ENCODE results near the gene CDCA5.

CDCA5 gene, protein sequence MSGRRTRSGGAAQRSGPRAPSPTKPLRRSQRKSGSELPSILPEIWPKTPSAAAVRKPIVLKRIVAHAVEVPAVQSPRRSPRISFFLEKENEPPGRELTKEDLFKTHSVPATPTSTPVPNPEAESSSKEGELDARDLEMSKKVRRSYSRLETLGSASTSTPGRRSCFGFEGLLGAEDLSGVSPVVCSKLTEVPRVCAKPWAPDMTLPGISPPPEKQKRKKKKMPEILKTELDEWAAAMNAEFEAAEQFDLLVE

DNA sequence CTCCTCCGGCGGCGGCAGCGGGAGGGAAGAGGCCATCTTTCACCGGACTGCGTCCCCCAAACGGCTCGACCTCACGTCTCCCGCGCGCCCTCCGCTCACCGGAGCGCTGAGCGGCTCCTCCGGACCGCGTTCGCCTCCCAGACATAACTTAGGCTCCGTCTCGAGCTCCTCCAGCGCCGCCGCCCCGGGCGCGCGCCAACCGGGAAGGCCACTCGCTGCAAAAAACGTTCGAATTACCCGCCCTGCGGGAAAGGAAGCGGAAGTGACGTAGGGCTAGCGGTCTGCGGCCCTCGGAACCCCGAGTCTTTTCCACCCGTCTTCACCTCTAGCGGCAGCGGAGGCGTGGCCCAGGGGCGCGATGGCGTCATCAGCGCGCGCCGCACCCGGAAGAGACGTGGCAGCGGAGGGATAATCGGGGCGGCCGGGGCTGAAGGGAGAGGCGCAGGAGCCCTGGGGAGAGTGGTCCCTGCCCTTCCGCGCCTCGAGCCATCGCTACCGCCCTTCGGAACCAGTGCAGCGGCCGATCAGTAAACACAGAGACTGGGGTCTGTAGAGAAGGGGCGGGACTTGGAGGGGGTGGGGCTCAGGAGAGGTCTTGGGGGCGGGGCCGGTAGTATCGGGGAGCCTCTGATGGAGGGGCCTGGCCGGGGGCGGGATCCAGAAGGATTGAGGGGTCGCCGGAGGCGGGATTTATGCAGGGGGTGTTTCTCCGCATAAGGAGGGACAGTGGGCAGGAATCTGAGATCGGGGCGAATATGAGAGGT is at the start of gene CDCA5, which contains the start of gene ZFPL1:
Gene CDCA5, minus strand, starts transcription at position 207 of the 764 bp plus-strand sequence. Its CDS starts 62 bp downstream, at position 145.
Gene ZFPL1, plus strand, starts transcription at position 389 of the 764 bp plus-strand sequence. CDS start 477 bp downstream, outside the sequence.
- H3K27ac ChIP-seq, result peak within 1 kb of the TSS; percentile 85
- H3K36me3 ChIP-seq (ENCODE audit: insufficient read depth, low read length), result peaks cover 26% of the 10 kb centered on the region
- TF ChIP-seq EZH2 (IDR thresholded peaks at IDR 0.05) (no peak), FOXP2 (optimal IDR thresholded peaks at IDR 0.05; ENCODE audit: control extremely low read depth, extremely low read length, insufficient read depth) (no peak), POLR2AphosphoS5 (IDR thresholded peaks at IDR 0.05; ENCODE audit: borderline replicate concordance, low read depth, low read length) (peak; percentile 83; the same call in 1 of the 2 replicates)
- peak within 1 kb of the TSS; percentile 89 for H3K9ac ChIP-seq (ENCODE audit: insufficient read length)
- peak; percentile 70 for DNase-seq (ENCODE audit: low read depth, low spot score)
- H3K9me3 ChIP-seq (ENCODE audit: low read depth, low read length), result no peaks in the 10 kb centered on the region
- H3K4me3 ChIP-seq, result peak within 1 kb of the TSS; percentile 84

DNA sequence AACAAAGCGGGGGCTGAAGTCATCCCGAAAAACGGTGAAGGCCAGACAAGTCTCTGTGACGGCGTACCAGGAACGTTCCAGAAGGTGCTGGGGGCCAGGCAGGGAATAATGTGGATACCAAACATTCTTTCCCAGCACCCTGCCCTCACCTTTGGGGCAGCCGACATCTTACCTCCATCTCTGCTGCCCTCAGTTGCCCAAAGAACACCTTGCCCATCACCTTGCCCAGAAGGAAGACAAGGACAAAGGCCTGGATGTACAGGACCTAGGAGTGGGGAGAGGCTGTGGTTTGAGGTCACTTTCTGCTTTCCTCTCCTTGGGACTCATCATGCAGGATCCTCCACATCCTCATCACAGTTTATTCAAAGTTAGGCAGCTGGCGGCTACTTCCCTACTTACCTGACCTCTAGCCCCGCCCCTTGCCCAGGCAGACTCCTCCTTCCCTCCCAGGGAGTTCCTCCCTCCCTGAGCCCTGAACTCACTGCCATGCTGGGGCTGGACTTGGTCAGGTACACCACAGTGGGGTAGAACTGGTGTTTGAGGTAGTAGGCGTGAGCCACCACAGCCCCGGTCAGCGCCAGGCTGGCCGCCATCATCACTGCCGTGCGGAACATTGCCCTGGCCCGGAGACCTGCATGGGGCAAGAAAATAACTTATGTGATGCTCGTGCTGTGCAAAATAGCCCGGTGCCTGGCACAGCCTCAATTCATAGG is 49.3 kb upstream of the CDCA5 start:
- Histone ChIP-seq H3K27ac (no peak overlapping the region), H3K9ac (ENCODE audit: insufficient read length) (peak overlapping the region; percentile 99), H3K36me3 (ENCODE audit: insufficient read depth, low read length) (peaks cover 17% of the 10 kb centered on the region; the same call in 1 of the 2 replicates), H3K9me3 (ENCODE audit: low read depth, low read length) (no peaks in the 10 kb centered on the region), H3K4me3 (peak overlapping the region; percentile 100)
- DNase-seq (ENCODE audit: low read depth, low spot score), result no peak
- no peak for TF ChIP-seq EZH2 (IDR thresholded peaks at IDR 0.05)
- TF ChIP-seq POLR2AphosphoS5 (IDR thresholded peaks at IDR 0.05; ENCODE audit: borderline replicate concordance, low read depth, low read length), result no peak

DNA sequence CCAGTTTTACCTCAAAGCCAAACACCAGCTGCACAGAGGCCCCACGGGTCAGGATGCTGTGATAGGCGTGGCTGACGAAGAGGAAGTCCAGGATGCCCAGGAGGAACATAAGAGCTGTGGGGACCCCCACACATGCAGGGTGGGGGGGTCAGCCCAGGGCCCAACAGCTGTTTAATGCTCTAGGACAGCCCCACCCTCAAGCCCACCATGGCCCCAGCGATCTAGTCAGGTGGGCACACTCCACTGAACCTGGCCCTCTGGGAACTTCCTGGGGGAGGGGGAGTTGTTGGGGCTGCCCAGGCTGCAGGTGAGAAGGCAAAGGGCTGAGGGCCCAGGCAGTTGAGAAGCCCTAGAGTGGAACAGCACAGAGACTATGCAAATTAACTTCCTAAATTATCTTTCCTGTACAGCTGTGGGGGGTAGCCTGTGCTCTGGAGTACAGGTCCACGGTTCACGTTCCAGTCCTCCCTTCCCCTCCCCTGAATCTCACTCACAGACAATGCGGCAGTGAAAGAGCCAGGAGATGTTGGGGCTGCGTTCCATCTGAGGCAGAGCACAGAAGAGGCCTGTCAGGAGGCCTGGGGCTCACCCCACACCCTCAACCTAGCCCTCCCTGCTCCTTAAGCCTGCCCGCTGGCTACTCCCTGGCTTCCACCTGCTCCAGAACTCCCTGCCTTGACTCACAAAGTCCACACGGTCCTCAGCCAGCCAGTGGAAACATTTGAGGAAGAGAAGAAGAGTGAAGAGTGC is 48.6 kb upstream of the CDCA5 start:
- Histone ChIP-seq H3K9ac (ENCODE audit: insufficient read length) (no peak overlapping the region), H3K4me3 (no peak overlapping the region), H3K27ac (no peak overlapping the region), H3K9me3 (ENCODE audit: low read depth, low read length) (no peaks in the 10 kb centered on the region), H3K36me3 (ENCODE audit: insufficient read depth, low read length) (peaks cover 24% of the 10 kb centered on the region; the same call in 1 of the 2 replicates)
- no peak for TF ChIP-seq POLR2AphosphoS5 (IDR thresholded peaks at IDR 0.05; ENCODE audit: borderline replicate concordance, low read depth, low read length)
- TF ChIP-seq EZH2 (IDR thresholded peaks at IDR 0.05), result no peak
- no peak for TF ChIP-seq FOXP2 (optimal IDR thresholded peaks at IDR 0.05; ENCODE audit: control extremely low read depth, extremely low read length, insufficient read depth)
- no peak for DNase-seq (ENCODE audit: low read depth, low spot score)

DNA sequence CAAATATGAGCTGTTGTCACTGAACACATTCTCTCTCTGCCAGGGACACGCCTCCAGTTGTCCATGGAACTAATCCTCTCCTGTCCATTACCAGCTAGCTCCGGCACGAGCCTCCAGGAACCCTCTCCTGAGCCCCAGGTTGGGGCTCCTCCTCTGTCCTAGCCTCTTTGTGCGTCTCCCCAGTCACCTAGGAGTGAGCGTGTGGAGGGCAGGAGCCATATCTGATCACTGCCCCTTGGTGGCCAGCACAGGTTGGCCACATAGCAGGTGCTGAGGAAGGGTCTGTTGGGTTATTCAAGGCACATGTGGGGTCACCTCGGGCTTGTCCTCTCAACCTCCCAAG is 48.0 kb upstream of the CDCA5 start:
- TF ChIP-seq EZH2 (IDR thresholded peaks at IDR 0.05), result no peak
- TF ChIP-seq FOXP2 (optimal IDR thresholded peaks at IDR 0.05; ENCODE audit: control extremely low read depth, extremely low read length, insufficient read depth), result no peak
- no peak for TF ChIP-seq POLR2AphosphoS5 (IDR thresholded peaks at IDR 0.05; ENCODE audit: borderline replicate concordance, low read depth, low read length)
- no peak overlapping the region for H3K27ac ChIP-seq
- no peak overlapping the region for H3K4me3 ChIP-seq
- H3K36me3 ChIP-seq (ENCODE audit: insufficient read depth, low read length), result peaks cover 24% of the 10 kb centered on the region; the same call in 1 of the 2 replicates
- no peaks in the 10 kb centered on the region for H3K9me3 ChIP-seq (ENCODE audit: low read depth, low read length)
- H3K9ac ChIP-seq (ENCODE audit: insufficient read length), result no peak overlapping the region
- no peak for DNase-seq (ENCODE audit: low read depth, low spot score)

DNA sequence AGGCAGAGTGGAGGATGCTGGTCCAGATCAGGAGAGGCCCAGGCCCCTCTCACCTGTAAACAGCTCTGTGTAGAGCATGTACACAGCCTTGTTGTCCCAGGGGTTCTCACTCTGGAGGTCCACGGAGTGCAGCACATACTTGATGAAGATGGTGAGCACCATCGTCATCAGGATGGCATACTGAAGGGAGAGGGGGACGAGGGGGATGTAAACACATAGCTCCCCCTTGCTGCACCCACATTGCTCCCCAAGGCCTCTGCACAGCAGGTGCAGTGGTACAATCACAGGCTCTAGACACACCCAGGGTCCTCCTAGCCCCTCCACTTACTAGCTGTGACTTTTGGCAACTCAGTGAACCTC is 47.6 kb upstream of the CDCA5 start:
- Histone ChIP-seq H3K36me3 (ENCODE audit: insufficient read depth, low read length) (peaks cover 29% of the 10 kb centered on the region; the same call in 1 of the 2 replicates), H3K9me3 (ENCODE audit: low read depth, low read length) (no peaks in the 10 kb centered on the region), H3K4me3 (no peak overlapping the region), H3K27ac (no peak overlapping the region), H3K9ac (ENCODE audit: insufficient read length) (no peak overlapping the region)
- TF ChIP-seq POLR2AphosphoS5 (IDR thresholded peaks at IDR 0.05; ENCODE audit: borderline replicate concordance, low read depth, low read length) (no peak), FOXP2 (optimal IDR thresholded peaks at IDR 0.05; ENCODE audit: control extremely low read depth, extremely low read length, insufficient read depth) (no peak), EZH2 (IDR thresholded peaks at IDR 0.05) (no peak)
- DNase-seq (ENCODE audit: low read depth, low spot score), result no peak

DNA sequence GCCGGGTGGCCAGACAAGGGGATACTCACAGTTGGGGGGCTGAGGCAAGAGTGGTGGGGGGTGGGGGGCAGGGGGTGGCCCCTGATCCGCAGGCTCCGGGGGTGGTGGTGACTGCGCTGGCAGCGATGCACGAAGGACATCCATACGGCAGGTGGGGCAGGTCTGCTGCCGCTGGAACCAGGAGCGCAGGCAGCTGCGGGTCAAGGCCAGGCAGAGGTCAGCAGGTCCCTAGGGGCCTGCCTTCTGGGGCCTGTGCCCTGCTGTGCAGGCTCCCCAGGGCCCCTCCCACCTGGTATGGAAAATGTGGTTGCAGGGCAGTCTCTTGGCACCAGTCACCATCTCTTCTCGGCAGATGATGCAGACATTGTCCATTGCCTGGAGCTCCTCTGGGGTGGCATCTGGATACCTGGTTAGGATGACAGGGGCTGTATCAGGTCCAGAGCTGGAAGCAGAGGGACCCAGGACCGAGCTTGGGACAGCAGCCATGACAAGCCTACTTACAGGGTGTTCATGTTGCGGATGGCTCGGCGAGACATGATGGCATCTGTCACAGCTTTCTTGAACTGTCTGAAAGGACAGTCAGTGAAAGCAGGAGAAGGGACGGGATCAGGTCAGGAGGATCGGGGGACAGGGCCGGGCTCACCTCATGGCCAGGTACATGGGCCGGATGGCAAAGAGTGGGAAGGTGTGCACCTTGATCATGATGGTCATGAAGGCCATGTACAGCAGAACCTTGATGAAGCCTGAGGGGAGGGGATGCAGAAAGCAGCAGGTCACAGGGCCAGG is 47.0 kb upstream of the CDCA5 start:
- Histone ChIP-seq H3K4me3 (no peak overlapping the region), H3K9me3 (ENCODE audit: low read depth, low read length) (no peaks in the 10 kb centered on the region), H3K9ac (ENCODE audit: insufficient read length) (no peak overlapping the region), H3K27ac (no peak overlapping the region), H3K36me3 (ENCODE audit: insufficient read depth, low read length) (peaks cover 33% of the 10 kb centered on the region; the same call in 1 of the 2 replicates)
- no peak for TF ChIP-seq FOXP2 (optimal IDR thresholded peaks at IDR 0.05; ENCODE audit: control extremely low read depth, extremely low read length, insufficient read depth)
- TF ChIP-seq POLR2AphosphoS5 (IDR thresholded peaks at IDR 0.05; ENCODE audit: borderline replicate concordance, low read depth, low read length), result no peak
- TF ChIP-seq EZH2 (IDR thresholded peaks at IDR 0.05), result no peak
- DNase-seq (ENCODE audit: low read depth, low spot score), result no peak
